ENCODE data around the gene USP22. TPM values are rescaled to one million over a fixed set of nuclear protein-coding genes. Genes with fewer than 3 reads are reported as not detected.

USP22 gene
- polyA plus RNA-seq, 1 donor: 185 TPM

DNA sequence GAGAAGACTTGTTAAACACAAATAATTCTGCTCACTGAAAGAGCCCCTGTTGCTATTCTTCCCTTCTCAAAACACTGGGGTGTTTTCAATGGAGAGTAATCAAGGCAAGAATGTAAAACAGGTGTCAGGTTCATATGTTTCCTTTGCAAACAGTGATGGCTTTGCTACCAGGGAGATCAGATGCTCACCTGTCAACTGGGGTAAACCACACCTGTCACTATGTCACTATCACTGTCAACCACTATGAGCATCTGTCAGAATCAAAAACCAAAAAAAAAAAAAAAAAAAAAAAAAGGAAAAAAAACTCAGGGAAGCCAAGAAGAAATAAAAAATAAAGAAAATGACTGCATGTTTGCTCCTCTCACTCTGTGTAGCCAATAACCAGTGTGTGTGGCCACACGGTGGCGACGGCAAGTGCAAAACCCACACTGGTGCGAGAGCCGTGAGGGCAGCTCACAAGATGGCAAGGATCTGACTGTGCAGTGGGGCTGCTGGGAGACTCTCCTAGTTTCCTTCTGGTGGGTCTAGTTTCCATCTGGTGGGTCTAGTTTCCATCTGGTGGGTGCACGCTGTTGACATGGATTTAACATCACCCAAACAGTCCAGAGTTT lies 22.7 kb downstream of the USP22 start:
- DNase-seq: no peak

DNA sequence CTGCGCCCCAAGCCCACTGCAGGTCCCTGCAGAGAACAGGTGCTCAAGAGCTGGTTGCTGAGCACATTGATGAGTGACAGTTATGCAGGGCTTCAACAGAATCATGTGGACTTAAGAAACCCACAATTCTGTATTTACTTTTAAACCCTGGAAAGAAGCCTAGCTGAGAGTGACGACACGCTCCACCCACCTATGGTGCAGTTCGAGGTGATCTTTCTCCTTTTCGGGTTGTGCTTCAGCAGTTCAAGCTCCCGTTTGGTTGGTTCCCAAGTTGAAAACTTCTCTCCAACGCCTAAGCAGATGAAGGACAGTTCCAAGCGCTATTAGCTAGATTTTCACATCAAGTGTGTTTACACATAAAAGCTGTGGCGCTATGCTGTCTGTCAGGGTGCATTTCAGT lies 23.9 kb downstream of the USP22 start:
- no peak for DNase-seq

DNA sequence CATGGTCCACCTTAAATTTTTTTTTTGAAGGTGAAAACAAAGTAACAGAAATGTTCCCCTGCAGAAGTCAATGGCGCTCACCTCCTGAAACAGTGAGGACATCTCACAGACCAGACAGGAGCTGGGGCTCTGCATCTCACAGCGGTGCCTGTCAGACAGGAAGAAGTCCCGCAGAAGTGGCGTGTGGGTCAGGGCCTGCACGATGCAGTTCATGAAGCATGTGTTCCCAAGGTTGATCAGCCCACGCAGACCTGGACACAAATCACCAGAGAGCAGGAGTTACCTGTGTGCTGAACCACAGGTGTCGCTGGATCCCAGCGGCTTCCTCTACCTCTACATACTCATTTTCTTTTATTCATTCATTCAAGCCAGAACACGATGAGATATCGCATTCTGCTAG lies 24.9 kb downstream of the USP22 start:
- DNase-seq: no peak

DNA sequence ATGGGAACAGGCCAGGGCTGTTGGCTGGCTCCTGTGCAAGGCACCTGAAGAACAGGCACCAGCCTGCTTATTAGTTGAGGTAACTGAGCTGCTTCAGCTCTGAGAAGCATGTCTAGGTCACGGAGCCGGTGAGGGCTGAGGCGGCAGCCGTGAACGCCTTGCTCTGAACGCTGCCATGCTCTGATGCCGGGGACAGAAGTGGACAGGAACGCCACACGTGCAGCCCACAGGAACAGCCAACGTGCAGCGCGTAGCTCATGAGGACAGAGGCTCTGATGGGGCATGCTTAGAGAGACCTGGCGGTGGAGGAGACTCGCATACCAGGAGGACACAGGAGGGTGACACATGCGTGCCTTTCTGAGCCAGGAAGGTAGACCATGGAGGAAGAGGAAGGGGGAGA lies 25.6 kb downstream of the USP22 start:
- no peak for DNase-seq

DNA sequence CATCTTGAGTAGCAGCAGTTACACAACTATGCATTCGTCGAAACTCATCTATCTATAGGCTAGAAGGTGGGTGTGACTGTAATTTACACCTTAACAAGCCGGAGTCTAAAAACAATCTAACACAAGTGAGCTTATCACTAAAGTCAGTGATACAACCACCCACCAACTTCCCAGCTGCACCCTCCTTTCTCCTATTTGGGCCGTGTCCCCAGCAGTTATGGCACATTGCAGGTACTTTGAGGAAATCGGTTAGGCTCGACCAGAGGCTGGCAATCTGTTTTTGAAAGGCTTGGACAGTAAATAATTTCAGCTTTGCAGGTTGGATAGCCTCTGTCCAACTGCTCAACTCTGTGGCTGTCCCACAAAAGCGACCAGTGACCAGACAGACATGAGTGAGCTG lies 26.0 kb downstream of the USP22 start:
- DNase-seq: no peak

- no peak for DNase-seq
Observed at GRCh38 chr17:21015564-21015963, 27.2 kb downstream of the USP22 start.

- DNase-seq: no peak
Observed at GRCh38 chr17:21014498-21014897, 28.3 kb downstream of the USP22 start.

- DNase-seq: no peak
Observed at GRCh38 chr17:21013983-21014382, 28.8 kb downstream of the USP22 start.

DNA sequence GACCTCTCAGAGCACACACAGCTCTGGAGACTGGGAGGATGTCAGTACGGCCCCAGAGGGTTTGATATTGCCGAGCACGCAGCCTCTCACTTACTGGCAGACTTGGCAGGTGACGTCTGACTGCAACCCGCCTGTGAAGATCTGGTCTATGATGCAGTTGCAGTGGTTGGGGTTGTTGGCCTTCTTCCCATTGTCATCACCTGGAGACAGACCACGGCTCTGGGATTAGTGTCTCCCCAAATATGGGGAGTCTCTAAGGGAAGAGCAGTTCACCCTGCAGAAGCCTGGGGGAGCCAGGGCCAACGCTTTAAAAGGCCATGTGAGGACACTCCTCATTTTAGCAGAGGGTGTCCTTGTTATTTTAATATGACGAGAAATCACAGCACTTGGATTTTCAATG lies 30.1 kb downstream of the USP22 start:
- no peak for DNase-seq

- DNase-seq: no peak
Observed at GRCh38 chr17:21010705-21011596, 31.9 kb downstream of the USP22 start.

DNA sequence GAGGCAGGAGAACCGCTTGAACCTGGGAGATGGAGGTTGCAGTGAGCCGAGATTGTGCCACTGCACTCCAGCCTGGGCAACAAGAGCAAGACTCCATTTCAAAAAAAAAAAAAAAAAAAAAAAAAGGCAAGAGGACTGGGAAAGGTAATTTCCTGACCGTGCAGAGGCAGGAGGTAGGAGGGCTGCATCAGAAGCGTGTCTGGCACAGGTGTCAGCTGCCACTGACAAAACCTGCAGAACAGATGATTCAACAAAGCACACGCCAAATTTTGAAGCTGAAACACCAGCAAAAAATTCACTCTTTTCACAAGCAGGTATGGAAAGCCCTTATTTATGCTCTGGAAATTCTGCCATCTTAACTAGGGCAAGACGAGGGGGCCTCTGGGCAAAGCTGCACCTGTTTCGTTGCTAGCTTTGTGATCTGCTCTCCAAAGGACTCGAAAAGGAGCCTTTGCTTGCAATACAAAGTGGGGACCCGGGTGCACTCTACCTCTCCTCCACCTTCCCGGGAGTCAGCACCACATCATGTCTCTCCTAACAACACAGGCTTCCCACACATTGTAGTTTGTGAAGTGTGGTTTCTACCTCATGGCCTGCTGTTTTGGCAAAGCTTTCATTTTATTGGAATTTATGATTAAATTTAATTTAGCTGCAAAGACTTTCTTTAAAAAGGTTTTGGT lies 33.7 kb downstream of the USP22 start:
- no peak for DNase-seq

DNA sequence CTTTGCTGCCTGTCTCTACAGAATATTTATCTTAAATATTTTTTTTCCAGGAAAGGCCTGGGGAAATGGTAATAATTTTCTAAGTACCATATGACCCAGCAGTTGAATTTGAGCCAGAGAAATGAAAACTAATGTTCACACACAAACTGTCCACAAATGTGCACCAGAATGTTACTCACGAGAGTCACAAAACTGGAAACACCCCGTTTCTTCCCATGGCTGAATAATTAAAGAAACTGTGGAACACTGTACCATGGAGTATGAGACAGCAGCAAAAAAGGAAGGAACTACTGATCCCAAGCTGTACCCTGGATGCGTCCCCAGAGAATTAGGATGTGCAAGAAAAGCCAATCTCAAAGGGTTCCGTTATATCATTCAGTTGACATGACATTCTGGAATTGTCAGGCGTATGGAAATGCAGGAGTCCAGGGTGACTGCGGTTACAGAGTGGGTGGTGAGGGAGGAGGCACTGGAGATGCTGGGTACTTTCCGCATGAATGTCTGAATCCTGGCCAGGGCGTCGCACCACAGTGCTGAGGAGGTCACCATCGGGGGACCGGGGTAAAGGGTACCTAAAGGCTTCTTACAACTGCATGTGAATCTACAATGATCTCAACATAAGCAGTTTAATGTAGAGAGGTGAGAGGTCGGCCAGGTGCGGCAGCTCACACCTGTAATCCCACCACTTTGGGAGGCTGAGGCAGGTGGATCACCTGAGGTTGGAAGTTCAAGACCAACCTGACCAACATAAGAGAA lies 34.5 kb downstream of the USP22 start:
- no peak for DNase-seq

GRCh38 chr17:21007646-21008045 lies 35.2 kb downstream of the USP22 start:
- no peak for DNase-seq

GRCh38 chr17:21005803-21006202 lies 37.0 kb downstream of the USP22 start:
- DNase-seq: no peak

- no peak for DNase-seq
Observed at GRCh38 chr17:21005367-21005766, 37.4 kb downstream of the USP22 start.

- no peak for DNase-seq
Observed at GRCh38 chr17:21004016-21004930, 38.5 kb downstream of the USP22 start.

- no peak for DNase-seq
Observed at GRCh38 chr17:21003007-21003621, 39.7 kb downstream of the USP22 start.

DNA sequence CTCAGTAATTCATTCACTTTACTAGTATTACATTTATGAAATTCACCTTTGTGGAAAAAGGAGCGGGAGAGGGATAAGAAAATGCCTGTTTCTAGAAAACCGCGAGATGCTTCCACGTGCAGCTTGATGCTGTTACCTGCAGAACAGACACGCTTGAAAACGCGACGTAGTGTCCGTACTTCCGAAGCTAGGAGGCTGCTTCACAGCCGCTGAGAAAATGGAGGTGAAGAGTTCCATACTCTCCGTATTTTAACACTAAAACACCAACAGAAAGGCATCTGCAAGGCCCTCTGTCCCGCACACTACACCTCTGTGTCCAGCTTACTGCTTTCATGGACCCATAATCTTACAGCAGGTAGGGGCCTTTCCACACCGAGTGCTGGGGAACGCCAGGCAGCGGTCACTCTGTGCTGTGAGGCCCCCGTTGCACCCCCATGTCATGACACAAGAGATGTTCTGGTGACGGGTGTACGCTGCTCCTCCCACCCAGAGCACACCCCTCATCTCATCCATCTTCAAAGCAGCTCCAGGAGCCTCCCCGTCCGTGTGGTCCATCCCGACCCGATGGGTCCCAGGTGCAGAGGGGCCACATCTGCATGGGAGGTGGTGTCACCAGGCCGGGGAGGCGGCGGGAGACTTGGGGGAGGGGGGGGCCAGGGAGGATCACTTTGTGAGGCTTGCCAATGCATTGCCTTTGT lies 40.4 kb downstream of the USP22 start:
- no peak for DNase-seq

DNA sequence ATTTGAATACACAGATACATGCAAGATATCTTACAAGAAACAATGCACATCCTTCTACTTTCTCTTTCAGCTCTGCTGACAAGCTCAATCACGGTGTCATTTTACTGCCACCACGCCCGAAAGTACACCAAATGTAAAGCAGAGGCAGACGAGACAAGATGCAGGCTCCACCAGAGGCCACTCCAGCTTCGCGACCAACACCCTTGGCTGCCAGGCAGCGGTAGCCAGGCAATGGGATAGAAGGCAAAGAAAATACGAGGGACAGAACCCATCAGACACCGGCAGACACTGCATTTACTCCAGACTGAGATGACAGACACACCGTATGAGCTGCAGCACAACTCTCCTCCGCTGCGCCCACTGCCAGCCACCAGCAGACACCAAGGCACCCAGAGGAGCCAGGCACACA lies 41.0 kb downstream of the USP22 start:
- DNase-seq: no peak

GRCh38 chr17:21001111-21001812 lies 41.5 kb downstream of the USP22 start:
- DNase-seq: no peak

All from hindlimb muscle (tissue), 1 donor.